Effector memory CD4-positive, alpha-beta T cell (primary cell): ENCODE measurements around the gene NFIA.

ENCODE experiments used
- DNase-seq, 3 donors: peaks; one replicate each; pipeline ENCODE4 v3.0.0-alpha.2; 2020
- H3K27ac ChIP-seq: 2 replicates; pipeline ENCODE4 v1.7.0; 2013; ENCODE audit warnings: mild to moderate bottlenecking, low read length, moderate library complexity; ENCODE audit not compliant: insufficient read depth, poor library complexity, severe bottlenecking
- H3K27me3 ChIP-seq: replicated peaks from 2 replicates; pipeline ENCODE4 v1.7.0; 2013; ENCODE audit warnings: mild to moderate bottlenecking, low read length; ENCODE audit not compliant: insufficient read depth, control insufficient read depth, poor library complexity, severe bottlenecking
- H3K36me3 ChIP-seq: 2 replicates; pipeline ENCODE4 v1.7.0; 2013; ENCODE audit warnings: mild to moderate bottlenecking, low read length, moderate library complexity; ENCODE audit not compliant: control insufficient read depth, insufficient read depth
- H3K4me1 ChIP-seq: 2 replicates; pipeline ENCODE4 v1.7.0; 2013; ENCODE audit warnings: low read length, mild to moderate bottlenecking; ENCODE audit not compliant: control insufficient read depth, insufficient read depth, poor library complexity, severe bottlenecking
- H3K4me3 ChIP-seq: 2 replicates; pipeline ENCODE4 v1.7.0; 2013; ENCODE audit warnings: low read length, low read depth, mild to moderate bottlenecking; ENCODE audit not compliant: insufficient read depth, poor library complexity, severe bottlenecking
- H3K9me3 ChIP-seq: 2 replicates; pipeline ENCODE4 v1.7.0; 2013; ENCODE audit warnings: mild to moderate bottlenecking, low read length, moderate library complexity; ENCODE audit not compliant: control insufficient read depth

The NFIA gene

DNA sequence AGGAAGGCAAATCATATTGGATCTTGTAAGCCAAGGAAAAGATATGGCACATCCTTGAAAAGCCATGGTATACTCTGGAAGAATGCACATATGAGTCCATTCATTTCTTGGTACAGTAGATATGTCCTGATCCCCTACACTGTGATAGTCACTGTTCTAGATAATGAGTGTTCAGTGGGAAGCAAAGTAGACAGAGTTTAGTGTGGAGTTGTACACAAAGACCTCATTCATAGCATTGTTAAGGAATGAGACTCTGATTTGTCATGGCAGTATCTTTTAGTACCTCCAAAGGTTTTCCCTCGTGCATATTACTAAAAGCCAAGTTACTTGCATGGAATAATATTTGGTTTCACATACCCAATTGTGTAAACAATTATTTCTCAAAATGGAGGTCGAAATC, 204.7 kb downstream of the NFIA start:
- H3K4me3 ChIP-seq, result no peak overlapping the region
- no peaks in the 10 kb centered on the region for H3K36me3 ChIP-seq
- no peaks in the 10 kb centered on the region for H3K27me3 ChIP-seq
- H3K4me1 ChIP-seq, result no peaks in the 10 kb centered on the region
- no peak overlapping the region for H3K27ac ChIP-seq
- H3K9me3 ChIP-seq, result no peaks in the 10 kb centered on the region
- no peak for DNase-seq

GRCh38 chr1:61287734-61288133, 205.4 kb downstream of the NFIA start:
- no peaks in the 10 kb centered on the region for H3K27me3 ChIP-seq
- no peak overlapping the region for H3K27ac ChIP-seq

GRCh38 chr1:61289232-61290098, 207.1 kb downstream of the NFIA start:
- no peak for DNase-seq

More at GRCh38 chr1:61287734-61288133, 205.4 kb downstream of the NFIA start:
- Histone ChIP-seq H3K9me3 (no peaks in the 10 kb centered on the region), H3K36me3 (no peaks in the 10 kb centered on the region), H3K4me3 (no peak overlapping the region), H3K4me1 (no peaks in the 10 kb centered on the region)
- DNase-seq, result no peak

GRCh38 chr1:61290525-61290924, 208.2 kb downstream of the NFIA start:
- Histone ChIP-seq H3K4me3 (no peak overlapping the region), H3K9me3 (no peaks in the 10 kb centered on the region), H3K27ac (no peak overlapping the region), H3K4me1 (no peaks in the 10 kb centered on the region), H3K27me3 (no peaks in the 10 kb centered on the region), H3K36me3 (no peaks in the 10 kb centered on the region)
- DNase-seq, result no peak

More at GRCh38 chr1:61289232-61290098, 207.1 kb downstream of the NFIA start:
- Histone ChIP-seq H3K27ac (no peak overlapping the region), H3K9me3 (no peaks in the 10 kb centered on the region), H3K4me3 (no peak overlapping the region), H3K4me1 (no peaks in the 10 kb centered on the region), H3K36me3 (no peaks in the 10 kb centered on the region), H3K27me3 (no peaks in the 10 kb centered on the region)

GRCh38 chr1:61293197-61293596, 210.8 kb downstream of the NFIA start:
- no peaks in the 10 kb centered on the region for H3K9me3 ChIP-seq
- no peaks in the 10 kb centered on the region for H3K4me1 ChIP-seq
- no peak overlapping the region for H3K4me3 ChIP-seq
- H3K27ac ChIP-seq, result no peak overlapping the region
- no peaks in the 10 kb centered on the region for H3K27me3 ChIP-seq
- no peaks in the 10 kb centered on the region for H3K36me3 ChIP-seq
- no peak for DNase-seq

DNA sequence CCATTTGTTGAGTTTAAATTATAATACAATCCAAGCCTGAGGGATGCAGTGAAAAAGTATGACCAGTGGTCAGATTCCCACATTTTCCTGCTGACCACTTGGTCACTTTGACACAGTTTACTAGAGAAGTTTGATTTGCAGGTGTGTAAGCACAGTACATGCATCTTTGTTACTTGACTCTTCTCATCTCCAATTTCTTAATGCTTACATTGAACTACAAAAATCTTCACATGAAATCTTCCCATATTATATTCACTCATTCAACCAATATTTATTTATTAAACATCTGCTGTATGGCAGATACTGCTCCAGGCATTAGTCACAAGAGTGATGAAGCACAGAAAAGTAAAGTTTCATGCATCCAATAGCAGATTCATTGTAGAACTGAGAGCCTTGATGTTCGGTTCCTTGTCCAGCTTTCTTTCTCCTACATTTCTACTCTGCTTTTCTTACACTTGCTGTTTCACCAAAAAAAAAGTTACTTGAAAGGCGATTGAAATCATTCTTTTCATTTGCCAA, 211.7 kb downstream of the NFIA start:
- DNase-seq, result no peak

GRCh38 chr1:61294930-61295329, 212.6 kb downstream of the NFIA start:
- no peak overlapping the region for H3K4me3 ChIP-seq
- DNase-seq, result no peak
- no peak overlapping the region for H3K27ac ChIP-seq
- no peaks in the 10 kb centered on the region for H3K27me3 ChIP-seq
- H3K36me3 ChIP-seq, result no peaks in the 10 kb centered on the region
- H3K4me1 ChIP-seq, result no peaks in the 10 kb centered on the region
- no peaks in the 10 kb centered on the region for H3K9me3 ChIP-seq

More for the DNA sequence above, 211.7 kb downstream of the NFIA start:
- H3K27ac ChIP-seq, result no peak overlapping the region
- no peaks in the 10 kb centered on the region for H3K9me3 ChIP-seq
- no peak overlapping the region for H3K4me3 ChIP-seq
- no peaks in the 10 kb centered on the region for H3K27me3 ChIP-seq
- H3K4me1 ChIP-seq, result no peaks in the 10 kb centered on the region
- no peaks in the 10 kb centered on the region for H3K36me3 ChIP-seq

DNA sequence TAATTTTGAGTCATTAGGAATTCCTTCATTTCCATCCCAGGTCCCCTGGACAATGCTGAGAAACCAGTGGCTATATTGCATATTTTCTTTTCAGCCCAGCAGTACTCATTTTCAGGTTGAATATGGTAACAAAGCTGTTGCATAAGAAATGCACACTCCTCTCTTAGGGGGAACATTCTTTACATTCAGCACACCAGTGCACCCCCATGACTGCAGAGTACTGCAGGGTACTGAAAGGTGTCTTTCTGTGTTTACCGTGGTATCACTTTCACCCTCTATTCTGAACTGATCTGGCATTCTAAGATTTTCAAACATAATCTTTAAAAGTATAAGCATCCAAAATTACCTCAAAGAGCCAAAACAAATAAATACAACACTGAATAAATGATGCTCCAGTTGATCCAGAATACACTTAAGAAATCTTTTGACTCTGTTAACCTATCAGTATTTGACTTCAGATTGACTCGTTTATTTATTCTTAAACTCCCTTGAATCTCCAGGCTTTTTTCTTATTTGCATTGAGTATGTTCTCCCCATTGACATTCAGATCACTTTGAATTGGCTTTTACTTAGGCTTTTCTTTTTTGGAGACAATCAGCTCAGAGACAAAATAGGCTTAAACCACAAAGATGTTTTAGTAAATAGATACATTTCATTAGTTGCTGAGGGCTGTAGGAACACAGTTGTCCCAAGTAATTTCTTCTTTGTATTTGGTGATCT, 213.6 kb downstream of the NFIA start:
- no peak for DNase-seq
- no peak overlapping the region for H3K4me3 ChIP-seq
- no peaks in the 10 kb centered on the region for H3K4me1 ChIP-seq
- no peaks in the 10 kb centered on the region for H3K36me3 ChIP-seq
- H3K27me3 ChIP-seq, result no peaks in the 10 kb centered on the region
- no peak overlapping the region for H3K27ac ChIP-seq
- H3K9me3 ChIP-seq, result no peaks in the 10 kb centered on the region

- Histone ChIP-seq H3K4me1 (no peaks in the 10 kb centered on the region), H3K27me3 (no peaks in the 10 kb centered on the region), H3K27ac (no peak overlapping the region), H3K9me3 (no peaks in the 10 kb centered on the region), H3K4me3 (no peak overlapping the region), H3K36me3 (no peaks in the 10 kb centered on the region)
- no peak for DNase-seq
Measured at GRCh38 chr1:61297887-61298286, 215.5 kb downstream of the NFIA start.

DNA sequence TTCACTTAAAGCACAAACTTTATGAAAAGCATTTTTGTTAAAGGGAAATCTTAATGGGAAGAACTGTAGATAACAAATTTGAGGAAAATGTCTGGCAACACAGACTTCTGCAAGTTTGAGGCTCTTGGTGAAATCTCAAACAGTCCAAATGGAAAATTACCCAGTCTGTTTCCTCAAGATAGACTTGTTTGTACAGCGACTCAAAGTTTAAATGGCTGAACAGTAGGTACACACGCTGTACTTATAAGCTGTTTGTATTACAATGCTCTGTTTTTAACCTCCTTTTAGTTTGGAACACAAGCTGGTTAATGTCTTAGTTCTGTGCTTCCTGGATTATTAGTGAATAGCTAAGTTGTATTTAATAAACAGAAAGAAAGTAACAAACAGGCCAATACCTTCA, 217.1 kb downstream of the NFIA start:
- no peaks in the 10 kb centered on the region for H3K36me3 ChIP-seq
- no peaks in the 10 kb centered on the region for H3K9me3 ChIP-seq
- no peak for DNase-seq
- no peak overlapping the region for H3K27ac ChIP-seq
- H3K4me3 ChIP-seq, result no peak overlapping the region
- no peaks in the 10 kb centered on the region for H3K4me1 ChIP-seq
- no peaks in the 10 kb centered on the region for H3K27me3 ChIP-seq
